ENCODE data around the gene CAMKK2.

Gene CAMKK2

DNA sequence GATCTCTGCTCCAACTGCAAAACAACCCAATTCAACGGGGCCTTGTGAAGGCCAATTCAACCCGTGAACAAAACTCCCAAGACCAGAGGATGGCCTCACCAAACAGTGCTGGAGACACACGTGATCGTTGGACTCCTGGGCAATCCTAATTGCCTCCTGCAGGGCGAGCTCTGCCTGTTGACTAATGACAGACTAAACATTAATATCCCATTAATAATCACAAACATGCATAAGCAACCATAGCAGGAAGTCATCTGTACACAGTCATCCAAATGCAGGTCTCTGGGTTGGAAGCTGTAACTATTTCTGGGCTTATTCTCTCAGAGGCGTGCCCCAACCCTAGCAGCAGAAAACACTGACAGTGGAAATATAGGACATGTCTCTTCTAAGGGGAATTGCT is 34.7 kb upstream of the CAMKK2 start:
- H3K4me3 ChIP-seq (ENCODE audit: low read depth, low read length): no peak overlapping the region
- peak; percentile 26 for DNase-seq (ENCODE audit: low read depth)
- TF ChIP-seq, protein P1, sequence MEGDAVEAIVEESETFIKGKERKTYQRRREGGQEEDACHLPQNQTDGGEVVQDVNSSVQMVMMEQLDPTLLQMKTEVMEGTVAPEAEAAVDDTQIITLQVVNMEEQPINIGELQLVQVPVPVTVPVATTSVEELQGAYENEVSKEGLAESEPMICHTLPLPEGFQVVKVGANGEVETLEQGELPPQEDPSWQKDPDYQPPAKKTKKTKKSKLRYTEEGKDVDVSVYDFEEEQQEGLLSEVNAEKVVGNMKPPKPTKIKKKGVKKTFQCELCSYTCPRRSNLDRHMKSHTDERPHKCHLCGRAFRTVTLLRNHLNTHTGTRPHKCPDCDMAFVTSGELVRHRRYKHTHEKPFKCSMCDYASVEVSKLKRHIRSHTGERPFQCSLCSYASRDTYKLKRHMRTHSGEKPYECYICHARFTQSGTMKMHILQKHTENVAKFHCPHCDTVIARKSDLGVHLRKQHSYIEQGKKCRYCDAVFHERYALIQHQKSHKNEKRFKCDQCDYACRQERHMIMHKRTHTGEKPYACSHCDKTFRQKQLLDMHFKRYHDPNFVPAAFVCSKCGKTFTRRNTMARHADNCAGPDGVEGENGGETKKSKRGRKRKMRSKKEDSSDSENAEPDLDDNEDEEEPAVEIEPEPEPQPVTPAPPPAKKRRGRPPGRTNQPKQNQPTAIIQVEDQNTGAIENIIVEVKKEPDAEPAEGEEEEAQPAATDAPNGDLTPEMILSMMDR (conservative IDR thresholded peaks at IDR 0.05; ENCODE audit: low read depth, low read length): no peak

DNA sequence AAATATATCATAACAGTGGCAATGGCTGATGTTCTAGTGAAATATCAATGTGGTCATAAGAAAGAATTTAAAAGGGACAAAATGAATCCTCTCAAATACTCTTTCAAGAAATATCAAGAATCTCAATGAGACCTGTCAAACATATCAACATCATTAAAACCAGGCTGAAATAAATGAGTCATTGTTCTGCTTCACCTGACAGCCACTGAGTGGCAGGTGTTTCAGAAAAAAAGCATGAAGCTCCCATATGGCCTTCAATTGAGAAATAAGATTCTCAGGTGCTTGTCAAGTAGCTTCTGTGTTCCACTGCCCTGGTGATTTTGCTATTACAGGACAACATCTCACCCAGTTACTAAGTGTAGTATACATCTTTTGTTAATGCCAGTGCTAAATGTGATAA is 34.2 kb upstream of the CAMKK2 start:
- TF ChIP-seq, protein P1 (conservative IDR thresholded peaks at IDR 0.05; ENCODE audit: low read depth, low read length): no peak
- H3K4me3 ChIP-seq (ENCODE audit: low read depth, low read length): no peak overlapping the region
- no peak for DNase-seq (ENCODE audit: low read depth)

DNA sequence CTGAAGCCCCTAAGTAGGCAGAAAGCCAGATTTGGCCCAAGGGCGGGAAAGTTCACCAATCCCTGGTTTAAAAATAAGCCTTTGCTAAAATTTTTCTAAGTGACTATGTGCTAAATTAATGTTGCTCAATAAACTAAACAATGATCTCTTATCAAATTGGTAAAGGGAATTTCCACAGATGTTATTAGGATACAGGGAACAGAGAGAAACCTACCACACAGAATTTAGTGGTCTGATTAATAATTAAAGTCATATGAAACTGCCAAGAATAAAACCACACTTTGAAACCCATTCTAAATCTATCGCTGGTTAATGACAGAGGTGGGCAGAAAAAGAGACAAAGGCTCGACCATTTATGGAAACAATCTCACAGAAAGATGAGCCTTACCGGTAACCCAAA is 33.7 kb upstream of the CAMKK2 start:
- DNase-seq (ENCODE audit: low read depth): no peak
- TF ChIP-seq, protein P1 (conservative IDR thresholded peaks at IDR 0.05; ENCODE audit: low read depth, low read length): no peak

DNA sequence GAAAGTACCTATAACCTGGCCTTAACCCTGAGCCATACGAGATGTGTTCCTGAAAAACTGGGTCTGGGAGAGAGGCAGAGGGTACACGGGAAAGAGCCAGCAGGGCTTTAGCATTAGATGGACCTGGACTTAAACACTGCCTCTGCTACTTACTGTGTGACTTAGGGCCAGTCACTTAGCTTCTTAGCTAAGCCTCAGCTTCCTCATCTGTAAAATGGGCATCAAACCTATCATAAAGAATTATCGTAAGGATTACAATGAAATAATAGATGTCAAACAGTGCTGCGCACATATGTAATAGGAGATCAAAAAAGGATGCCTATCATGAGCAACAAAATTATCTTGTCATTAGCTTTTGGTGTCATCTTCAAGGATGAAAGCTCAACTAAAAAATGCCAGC is 32.1 kb upstream of the CAMKK2 start:
- TF ChIP-seq, protein P1 (conservative IDR thresholded peaks at IDR 0.05; ENCODE audit: low read depth, low read length): no peak
- no peak for DNase-seq (ENCODE audit: low read depth)
- H3K4me3 ChIP-seq (ENCODE audit: low read depth, low read length): no peak overlapping the region

More for the DNA sequence above, 33.7 kb upstream of the CAMKK2 start:
- H3K4me3 ChIP-seq (ENCODE audit: low read depth, low read length): no peak overlapping the region

DNA sequence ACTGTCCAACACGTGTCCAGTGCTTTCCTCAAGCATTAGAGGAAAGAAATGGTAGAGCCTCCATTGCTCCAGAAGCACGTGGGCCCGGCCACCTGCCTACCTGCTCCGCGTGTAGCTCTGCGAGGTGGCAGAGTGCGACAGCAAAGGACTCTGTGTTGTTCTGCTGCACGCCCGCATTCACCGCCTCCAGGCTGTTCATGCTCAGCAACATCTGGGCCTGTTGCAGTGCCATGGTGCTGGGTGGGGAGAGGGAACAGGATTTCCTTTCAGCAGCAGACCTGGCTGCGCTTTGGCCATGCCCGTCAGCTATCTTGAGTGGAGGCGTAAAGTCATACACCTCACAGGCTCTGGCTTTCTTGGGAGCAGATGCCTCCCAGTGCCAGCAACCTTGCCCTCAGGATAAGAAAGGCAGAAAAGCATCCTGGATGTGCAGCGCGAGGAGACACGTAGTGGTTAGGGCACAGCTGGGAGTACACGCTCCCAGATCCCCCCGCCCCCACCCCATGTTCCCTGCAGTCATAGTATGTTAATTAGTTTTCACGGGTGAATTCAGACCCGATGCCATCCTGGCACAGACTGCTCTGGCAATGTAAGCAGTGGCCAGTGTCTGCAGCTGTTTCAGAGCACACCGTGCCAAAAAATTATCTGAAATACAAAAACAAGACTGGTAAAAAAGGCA is 30.6 kb upstream of the CAMKK2 start:
- DNase-seq (ENCODE audit: low read depth): no peak

DNA sequence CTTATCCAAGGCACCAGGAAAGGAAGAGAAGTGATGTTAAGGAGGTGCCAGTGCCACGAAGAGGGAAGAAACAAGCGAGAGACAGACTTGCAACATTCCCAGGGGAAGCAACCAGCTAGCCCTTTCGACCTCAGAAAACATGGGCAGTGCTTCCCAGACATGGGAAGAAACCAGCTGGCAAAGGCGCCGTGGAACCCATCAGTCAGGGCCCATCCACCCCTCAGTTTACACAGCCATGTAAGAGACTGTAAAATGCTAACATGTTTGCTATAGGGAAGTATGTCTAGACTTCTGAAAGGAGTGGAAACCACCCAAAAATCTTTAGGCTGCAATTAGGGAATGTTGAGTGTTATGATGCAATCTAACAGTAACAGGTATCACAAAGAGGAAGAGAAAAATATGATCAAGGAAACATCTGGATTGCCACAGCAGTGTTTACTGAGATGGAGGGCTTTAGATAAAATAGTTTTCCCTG is 29.4 kb upstream of the CAMKK2 start:
- no peak for DNase-seq (ENCODE audit: low read depth)
- no peak overlapping the region for H3K4me3 ChIP-seq (ENCODE audit: low read depth, low read length)
- TF ChIP-seq, protein P1 (conservative IDR thresholded peaks at IDR 0.05; ENCODE audit: low read depth, low read length): no peak

More for the DNA sequence above, 30.6 kb upstream of the CAMKK2 start:
- TF ChIP-seq, protein P1 (conservative IDR thresholded peaks at IDR 0.05; ENCODE audit: low read depth, low read length): no peak
- H3K4me3 ChIP-seq (ENCODE audit: low read depth, low read length): no peak overlapping the region

- TF ChIP-seq, protein P1 (conservative IDR thresholded peaks at IDR 0.05; ENCODE audit: low read depth, low read length): no peak
Measured at GRCh38 chr12:121323908-121324307, 27.4 kb upstream of the CAMKK2 start.

More at GRCh38 chr12:121323908-121324307, 27.4 kb upstream of the CAMKK2 start:
- no peak overlapping the region for H3K4me3 ChIP-seq (ENCODE audit: low read depth, low read length)
- no peak for DNase-seq (ENCODE audit: low read depth)
